B cell (primary cell): ENCODE data around the gene ZPLD1. TPM values are rescaled to one million over a fixed set of nuclear protein-coding genes. Genes with fewer than 3 reads are reported as not detected.

Experiments used
- ATAC-seq: fragments of 200-7000 bp; cut with Tn5 transposase; one replicate; pipeline ENCODE4 v1.10.0; 2021; ENCODE audit warnings: low read depth, mild to moderate bottlenecking, moderate number of reproducible peaks, moderate library complexity
- CTCF ChIA-PET: fragments of 350-600 bp; sonication (Branson Sonifier 250); formaldehyde crosslinking; loops from one replicate; lab custom pipeline; 2021; ENCODE audit warnings: antibody characterized with exemption, inconsistent platforms; lab: Charles Lee
- POLR2A ChIA-PET: fragments of 350-600 bp; sonication (Branson Sonifier 250); formaldehyde crosslinking; loops from one replicate; lab custom pipeline; 2021; ENCODE audit warnings: antibody characterized with exemption; lab: Charles Lee
- DNase-seq: peaks from one replicate; pipeline ENCODE4 v3.0.0; 2013
- H2AFZ ChIP-seq: 2 replicates; pipeline ENCODE4 v1.6.1; 2012; ENCODE audit warnings: mild to moderate bottlenecking, low read depth, low read length; ENCODE audit not compliant: insufficient read depth, poor library complexity, severe bottlenecking
- H3K27ac ChIP-seq, 2 donors: 1 replicate in 1 of 2; 2 replicates in 1 of 2; pipeline ENCODE4 v1.5.1; 2012 to 2013; ENCODE audit warnings: low read length in 2 of 2, mild to moderate bottlenecking in 2 of 2, moderate library complexity in 1 of 2
- H3K27me3 ChIP-seq, 4 experiments: fragments of 200-600 bp in 1 of 4; sonication (generic) in 1 of 4; replicated peaks in 1 of 4; 1 replicate in 2 of 4; 2 replicates in 2 of 4; pipeline versions ENCODE4 v1.6.1 to v1.7.0; 2013 to 2016; ENCODE audit warnings: low read length in 3 of 4, mild to moderate bottlenecking in 2 of 4, mixed read lengths in 1 of 4, moderate library complexity in 1 of 4; ENCODE audit not compliant: insufficient read depth in 4 of 4, control insufficient read depth in 3 of 4; ENCODE audit errors: control extremely low read depth in 1 of 4
- H3K36me3 ChIP-seq, 2 experiments: replicated peaks in 1 of 2; 1 replicate in 1 of 2; 2 replicates in 1 of 2; pipeline versions ENCODE4 v1.6.1 to v1.7.1; 2013; ENCODE audit warnings: low read length in 1 of 2; ENCODE audit not compliant: insufficient read depth in 2 of 2, control insufficient read depth in 1 of 2; ENCODE audit errors: control extremely low read depth in 1 of 2, extremely low read depth in 1 of 2
- H3K4me1 ChIP-seq, 2 donors: fragments of 200-600 bp in 1 of 2; sonication (generic) in 1 of 2; 1 replicate in 1 of 2; 2 replicates in 1 of 2; pipeline versions ENCODE4 v1.5.1 to v1.6.1; 2013 to 2017; ENCODE audit warnings: low read length in 2 of 2; ENCODE audit not compliant: control insufficient read depth in 2 of 2, insufficient read depth in 2 of 2
- H3K4me2 ChIP-seq: replicated peaks from 2 replicates; pipeline ENCODE3; 2012; ENCODE audit warnings: mild to moderate bottlenecking, low read depth, low read length; ENCODE audit not compliant: poor library complexity, severe bottlenecking
- H3K4me3 ChIP-seq, 5 experiments: fragments of 200-600 bp in 1 of 5; sonication (generic) in 1 of 5; 1 replicate in 3 of 5; 2 replicates in 2 of 5; pipeline versions ENCODE4 v1.5.1 to v1.7.0; 2011 to 2016; ENCODE audit warnings: low read length in 4 of 5, mild to moderate bottlenecking in 4 of 5, low read depth in 2 of 5, control low read depth in 1 of 5, moderate library complexity in 1 of 5; ENCODE audit not compliant: insufficient read depth in 1 of 5; ENCODE audit errors: control extremely low read depth in 1 of 5, extremely low read depth in 1 of 5
- H3K79me2 ChIP-seq: fragments of 200-600 bp; sonication (generic); one replicate; pipeline ENCODE4 v1.6.0; 2016; ENCODE audit warnings: low read length; ENCODE audit not compliant: control insufficient read depth, insufficient read depth
- H3K9ac ChIP-seq: fragments of 200-600 bp; sonication (generic); 2 replicates; pipeline ENCODE4 v1.6.1; 2017; ENCODE audit warnings: mild to moderate bottlenecking, low read length, moderate library complexity
- H3K9me3 ChIP-seq, 3 donors: one replicate each; pipeline versions ENCODE4 v1.6.1 to v1.7.1; 2013; ENCODE audit warnings: low read length in 2 of 3; ENCODE audit not compliant: control insufficient read depth in 2 of 3, insufficient read depth in 1 of 3; ENCODE audit errors: control extremely low read depth in 1 of 3
- H4K20me1 ChIP-seq: 2 replicates; pipeline ENCODE4 v1.6.0; 2012; ENCODE audit warnings: mild to moderate bottlenecking, low read length; ENCODE audit not compliant: insufficient read depth, control insufficient read depth, poor library complexity, severe bottlenecking
- H3K27ac Mint-ChIP-seq: one replicate; pipeline ENCODE4 v1.8.0; 2021; ENCODE audit warnings: mixed read lengths
- H3K27me3 Mint-ChIP-seq: one replicate; pipeline ENCODE4 v1.8.0; 2021; ENCODE audit warnings: mixed read lengths
- H3K4me1 Mint-ChIP-seq: one replicate; pipeline ENCODE4 v1.8.0; 2021; ENCODE audit warnings: mixed read lengths
- H3K4me3 Mint-ChIP-seq: one replicate; pipeline ENCODE4 v1.8.0; 2021; ENCODE audit warnings: mixed read lengths
- H3K9me3 Mint-ChIP-seq: one replicate; pipeline ENCODE4 v1.8.0; 2022; ENCODE audit warnings: mixed read lengths; ENCODE audit not compliant: insufficient read depth
- EZH2 ChIP-seq: IDR thresholded peaks from 2 replicates; pipeline ENCODE4 v1.6.1; 2012; ENCODE audit warnings: borderline replicate concordance, low read depth, mild to moderate bottlenecking, moderate library complexity, low read length; ENCODE audit not compliant: insufficient read depth, poor library complexity, severe bottlenecking
- WGBS: methylation state at CpG from one replicate; pipeline ENCODE4 v1.1.5; 2013; ENCODE audit warnings: missing lambda C conversion rate; ENCODE audit not compliant: insufficient coverage; 5-methylcytosine and 5-hydroxymethylcytosine counted together
- intact Hi-C: fragments of 100-400 bp; cut with micrococcal nuclease; formaldehyde crosslinking; loops from one replicate; pipeline ENCODE4 v1.10.0; 2022
- polyA plus RNA-seq: library from polyadenylated mRNA; depleted of rRNA; stranded (reverse); fragments of >200 nt; gene quantifications from 2 replicates; pipeline ENCODE4 v1.2.3, GENCODE V29; 2012
- total RNA-seq, 2 donors: library from RNA; stranded (reverse); fragments of 120-200 nt in 1 of 2; gene quantifications; 1 replicate in 1 of 2; 2 replicates in 1 of 2; pipeline versions ENCODE4 v1.2.3 to v1.2.4, GENCODE V29; 2013 to 2022
- TF ChIP-seq, protein P1 (sequence below): fragments of 200-600 bp; IDR thresholded peaks from one replicate; pipeline ENCODE4 v1.8.0; 2022; ENCODE audit warnings: antibody characterized with exemption, mild to moderate bottlenecking

ZPLD1 gene
- total and polyA plus RNA-seq, 2 donors (not counting 1 experiment from before 2014, with no cell fraction given), result not detected

DNA sequence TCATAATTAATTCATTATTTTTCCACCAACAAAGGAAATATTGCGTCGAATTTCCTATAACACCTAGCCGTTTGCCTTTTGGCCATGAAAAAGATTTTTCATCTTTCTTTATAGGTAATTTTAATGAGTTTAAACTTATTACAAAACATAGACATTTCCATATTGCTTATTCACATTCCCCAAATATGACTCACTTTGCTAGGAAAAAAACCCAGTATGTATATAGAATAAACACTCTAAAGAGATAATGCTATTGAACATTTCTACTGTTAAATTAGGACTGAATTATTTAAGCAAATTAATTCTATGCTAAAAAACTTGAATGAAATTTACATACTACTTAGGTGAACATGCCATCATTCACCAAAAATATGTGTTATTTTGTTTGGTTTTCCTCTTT is 16.2 kb downstream of the ZPLD1 start:
- H3K27ac Mint-ChIP-seq, result no peak overlapping the region
- Histone ChIP-seq H3K27me3 (peaks cover 0 to 3% (median 0%) of the 10 kb centered on the region in 4 experiments), H3K4me3 (no peak overlapping the region), H4K20me1 (no peaks in the 10 kb centered on the region), H2AFZ (no peak overlapping the region), H3K4me1 (no peaks in the 10 kb centered on the region), H3K9me3 (no peaks in the 10 kb centered on the region), H3K27ac (no peak overlapping the region), H3K4me2 (no peak overlapping the region), H3K36me3 (no peaks in the 10 kb centered on the region), H3K79me2 (no peaks in the 10 kb centered on the region), H3K9ac (no peak overlapping the region)
- no peak for TF ChIP-seq EZH2
- TF ChIP-seq, protein P1, sequence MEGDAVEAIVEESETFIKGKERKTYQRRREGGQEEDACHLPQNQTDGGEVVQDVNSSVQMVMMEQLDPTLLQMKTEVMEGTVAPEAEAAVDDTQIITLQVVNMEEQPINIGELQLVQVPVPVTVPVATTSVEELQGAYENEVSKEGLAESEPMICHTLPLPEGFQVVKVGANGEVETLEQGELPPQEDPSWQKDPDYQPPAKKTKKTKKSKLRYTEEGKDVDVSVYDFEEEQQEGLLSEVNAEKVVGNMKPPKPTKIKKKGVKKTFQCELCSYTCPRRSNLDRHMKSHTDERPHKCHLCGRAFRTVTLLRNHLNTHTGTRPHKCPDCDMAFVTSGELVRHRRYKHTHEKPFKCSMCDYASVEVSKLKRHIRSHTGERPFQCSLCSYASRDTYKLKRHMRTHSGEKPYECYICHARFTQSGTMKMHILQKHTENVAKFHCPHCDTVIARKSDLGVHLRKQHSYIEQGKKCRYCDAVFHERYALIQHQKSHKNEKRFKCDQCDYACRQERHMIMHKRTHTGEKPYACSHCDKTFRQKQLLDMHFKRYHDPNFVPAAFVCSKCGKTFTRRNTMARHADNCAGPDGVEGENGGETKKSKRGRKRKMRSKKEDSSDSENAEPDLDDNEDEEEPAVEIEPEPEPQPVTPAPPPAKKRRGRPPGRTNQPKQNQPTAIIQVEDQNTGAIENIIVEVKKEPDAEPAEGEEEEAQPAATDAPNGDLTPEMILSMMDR, result no peak
- H3K27me3 Mint-ChIP-seq, result peaks cover 7% of the 10 kb centered on the region
- no peak overlapping the region for H3K4me3 Mint-ChIP-seq
- H3K4me1 Mint-ChIP-seq, result no peaks in the 10 kb centered on the region
- no peaks in the 10 kb centered on the region for H3K9me3 Mint-ChIP-seq
- DNase-seq (no peak), ATAC-seq (no peak)
- ChIA-PET POLR2A (no interaction called here), CTCF (no interaction called here)
- no CpG with 5 or more reads among the region's 3 CpGs for WGBS
- intact Hi-C loops, result no loop called here

- intact Hi-C loops, result no loop called here
- ATAC-seq (no peak), DNase-seq (no peak)
- H3K9me3 ChIP-seq, result no peaks in the 10 kb centered on the region
- H3K27me3 ChIP-seq, result peaks cover 0 to 3% (median 0%) of the 10 kb centered on the region in 4 experiments
- H3K9me3 Mint-ChIP-seq, result no peaks in the 10 kb centered on the region
- no peaks in the 10 kb centered on the region for H3K4me1 ChIP-seq
- ChIA-PET POLR2A (no interaction called here), CTCF (no interaction called here)
- H3K27me3 Mint-ChIP-seq, result peaks cover 7% of the 10 kb centered on the region
- H3K4me1 Mint-ChIP-seq, result no peaks in the 10 kb centered on the region
- TF ChIP-seq, protein P1, result no peak
- no peak for TF ChIP-seq EZH2
- H3K9ac ChIP-seq, result no peak overlapping the region
- H3K79me2 ChIP-seq, result no peaks in the 10 kb centered on the region
- whole genome bisulfite sequencing, result 67% methylated on average over 1 of the region's 1 CpG
- H3K27ac Mint-ChIP-seq, result no peak overlapping the region
- H3K4me2 ChIP-seq, result no peak overlapping the region
- no peak overlapping the region for H2AFZ ChIP-seq
- H3K4me3 ChIP-seq, result no peak overlapping the region
- no peak overlapping the region for H3K4me3 Mint-ChIP-seq
- no peak overlapping the region for H3K27ac ChIP-seq
- no peaks in the 10 kb centered on the region for H4K20me1 ChIP-seq
- no peaks in the 10 kb centered on the region for H3K36me3 ChIP-seq
Measured at GRCh38 chr3:102451543-102451942, 16.7 kb downstream of the ZPLD1 start.
